Fibroblast of the aortic adventitia (primary cell): ENCODE measurements around the gene SLFN14. TPM values are rescaled to one million over a fixed set of nuclear protein-coding genes. Genes with fewer than 3 reads are reported as not detected.

Experiments used
- DNase-seq: peaks from one replicate; pipeline ENCODE4 v3.0.0-alpha.2; 2010; ENCODE audit warnings: low read depth
- H3K4me3 ChIP-seq: 2 replicates; pipeline ENCODE4 v1.5.1; 2011; ENCODE audit warnings: low read depth, mild to moderate bottlenecking, control low read depth, low read length, moderate library complexity
- small RNA-seq: library from RNA; depleted of rRNA; stranded (forward); fragments of <200 nt; gene quantifications from one replicate; pipeline ENCODE3, GENCODE V24; 2012
- total RNA-seq: library from RNA; depleted of rRNA; stranded (reverse); fragments of >200 nt; gene quantifications from 2 replicates; pipeline ENCODE4 v1.2.3, GENCODE V29; 2012; ENCODE audit warnings: low replicate concordance
- TF ChIP-seq, protein P1 (sequence below): IDR thresholded peaks from 2 replicates; pipeline ENCODE4 v1.5.1; 2011; ENCODE audit warnings: mild to moderate bottlenecking, low read length, control low read depth, inconsistent platforms; ENCODE audit not compliant: insufficient read depth

SLFN14 gene
- total RNA-seq, 1 donor, result not detected

- TF ChIP-seq, protein P1, sequence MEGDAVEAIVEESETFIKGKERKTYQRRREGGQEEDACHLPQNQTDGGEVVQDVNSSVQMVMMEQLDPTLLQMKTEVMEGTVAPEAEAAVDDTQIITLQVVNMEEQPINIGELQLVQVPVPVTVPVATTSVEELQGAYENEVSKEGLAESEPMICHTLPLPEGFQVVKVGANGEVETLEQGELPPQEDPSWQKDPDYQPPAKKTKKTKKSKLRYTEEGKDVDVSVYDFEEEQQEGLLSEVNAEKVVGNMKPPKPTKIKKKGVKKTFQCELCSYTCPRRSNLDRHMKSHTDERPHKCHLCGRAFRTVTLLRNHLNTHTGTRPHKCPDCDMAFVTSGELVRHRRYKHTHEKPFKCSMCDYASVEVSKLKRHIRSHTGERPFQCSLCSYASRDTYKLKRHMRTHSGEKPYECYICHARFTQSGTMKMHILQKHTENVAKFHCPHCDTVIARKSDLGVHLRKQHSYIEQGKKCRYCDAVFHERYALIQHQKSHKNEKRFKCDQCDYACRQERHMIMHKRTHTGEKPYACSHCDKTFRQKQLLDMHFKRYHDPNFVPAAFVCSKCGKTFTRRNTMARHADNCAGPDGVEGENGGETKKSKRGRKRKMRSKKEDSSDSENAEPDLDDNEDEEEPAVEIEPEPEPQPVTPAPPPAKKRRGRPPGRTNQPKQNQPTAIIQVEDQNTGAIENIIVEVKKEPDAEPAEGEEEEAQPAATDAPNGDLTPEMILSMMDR, result no peak
- no peak for DNase-seq
Measured at GRCh38 chr17:35514564-35514963, 46.1 kb downstream of the SLFN14 start.

More at GRCh38 chr17:35514564-35514963, 46.1 kb downstream of the SLFN14 start:
- H3K4me3 ChIP-seq, result no peak overlapping the region

Small RNA genes within 50 kb of the gene (small RNA-seq; reads per million reads assigned to genes)
- gene AC004134.1 (not detected), gene AC015911.1 (not detected), gene SNORD7 (23.7 reads per million, percentile 96 among the genes with 10 or more reads in this experiment)

Other genes starting within 250 kb of the SLFN14 start
- gene SLFN11, start 187.2 kb downstream of the SLFN14 start, total RNA-seq, result 41.5 and 99.2 TPM in 2 replicates
- 24.0 and 58.1 TPM in 2 replicates for gene SLFN12, start 128.3 kb downstream of the SLFN14 start, total RNA-seq
- 1.4 and 1.7 TPM in 2 replicates for gene SLFN13, start 112.1 kb downstream of the SLFN14 start, total RNA-seq
- 0.18 TPM in 1 of 2 replicates, not detected in the other for gene SLFN12L, start 23.1 kb downstream of the SLFN14 start, total RNA-seq
- gene PEX12, start 17.8 kb upstream of the SLFN14 start, total RNA-seq, result 6.1 and 8.8 TPM in 2 replicates
- gene AP2B1, start 26.5 kb upstream of the SLFN14 start, total RNA-seq, result 101 and 118 TPM in 2 replicates
- 1.5 and 3.8 TPM in 2 replicates for gene RASL10B, start 170.8 kb upstream of the SLFN14 start, total RNA-seq
- not detected in 2 replicates for gene GAS2L2, start 192.4 kb upstream of the SLFN14 start, total RNA-seq
- not detected in 2 replicates for gene C17orf50, start 200.1 kb upstream of the SLFN14 start, total RNA-seq
- 0.09 TPM in 1 of 2 replicates, not detected in the other for gene MMP28, start 234.8 kb upstream of the SLFN14 start, total RNA-seq
- gene TAF15, start 248.7 kb upstream of the SLFN14 start, total RNA-seq, result 34.7 and 74.3 TPM in 2 replicates